ENCODE results near the gene LINC00237.

GRCh38 chr20:21090721-21091120 lies 15.4 kb downstream of the LINC00237 start:
- TF ChIP-seq CTCF (IDR thresholded peaks at IDR 0.05): no peak
- no peak for TF ChIP-seq POLR2A (IDR thresholded peaks at IDR 0.05)

Measured in lower leg skin (tissue), 3 donors.